ENCODE results near the gene FAM117A. TPM values are rescaled to one million over a fixed set of nuclear protein-coding genes. Genes with fewer than 3 reads are reported as not detected.

The FAM117A gene
- polyA plus RNA-seq, 1 experiment, result 3.9 TPM

- DNase-seq (ENCODE audit: low read depth), result no peak
- ChIA-PET CTCF (no interaction called here), POLR2A (no interaction called here)
- H3K27me3 ChIP-seq (ENCODE audit: control insufficient read depth, insufficient read depth, low read length), result no peaks in the 10 kb centered on the region
- no peak for TF ChIP-seq CTCF (IDR thresholded peaks at IDR 0.05; ENCODE audit: insufficient read depth, low read depth, low read length)
- no peak overlapping the region for H3K4me3 ChIP-seq (ENCODE audit: low read depth, low read length)
- no peaks in the 10 kb centered on the region for H3K36me3 ChIP-seq (ENCODE audit: control insufficient read depth, insufficient read depth, low read length)
Observed at GRCh38 chr17:49745175-49746139, 18.5 kb downstream of the FAM117A start.

GRCh38 chr17:49742166-49742638, 21.7 kb downstream of the FAM117A start:
- TF ChIP-seq CTCF (IDR thresholded peaks at IDR 0.05; ENCODE audit: insufficient read depth, low read depth, low read length), result no peak
- ChIA-PET CTCF (interaction anchor here (0.7 to 1.6 kb wide), 4 partner anchors 9 to 144 kb away, joined by 3 to 4 read pairs (median 3); no protein-coding TSS in a partner anchor), POLR2A (no interaction called here)
- H3K36me3 ChIP-seq (ENCODE audit: control insufficient read depth, insufficient read depth, low read length), result no peaks in the 10 kb centered on the region
- H3K27me3 ChIP-seq (ENCODE audit: control insufficient read depth, insufficient read depth, low read length), result no peaks in the 10 kb centered on the region; the same call in 1 of the 2 replicates
- H3K4me3 ChIP-seq (ENCODE audit: low read depth, low read length), result no peak overlapping the region
- no peak for DNase-seq (ENCODE audit: low read depth)

GRCh38 chr17:49741692-49742076, 22.2 kb downstream of the FAM117A start:
- POLR2A ChIA-PET, result no interaction called here
- no peak for TF ChIP-seq CTCF (IDR thresholded peaks at IDR 0.05; ENCODE audit: insufficient read depth, low read depth, low read length)
- CTCF ChIA-PET, result interaction anchor here (1.0 to 1.6 kb wide), 2 partner anchors 11 to 21 kb away, joined by 3 read pairs; no protein-coding TSS in a partner anchor
- DNase-seq (ENCODE audit: low read depth), result no peak
- H3K27me3 ChIP-seq (ENCODE audit: control insufficient read depth, insufficient read depth, low read length), result no peaks in the 10 kb centered on the region; the same call in 1 of the 2 replicates
- H3K36me3 ChIP-seq (ENCODE audit: control insufficient read depth, insufficient read depth, low read length), result no peaks in the 10 kb centered on the region
- H3K4me3 ChIP-seq (ENCODE audit: low read depth, low read length), result no peak overlapping the region

GRCh38 chr17:49741009-49741691, 22.8 kb downstream of the FAM117A start:
- no peak for TF ChIP-seq CTCF (IDR thresholded peaks at IDR 0.05; ENCODE audit: insufficient read depth, low read depth, low read length)
- ChIA-PET CTCF (no interaction called here), POLR2A (no interaction called here)
- H3K27me3 ChIP-seq (ENCODE audit: control insufficient read depth, insufficient read depth, low read length), result no peaks in the 10 kb centered on the region; the same call in 1 of the 2 replicates
- no peak overlapping the region for H3K4me3 ChIP-seq (ENCODE audit: low read depth, low read length)
- no peaks in the 10 kb centered on the region for H3K36me3 ChIP-seq (ENCODE audit: control insufficient read depth, insufficient read depth, low read length)
- DNase-seq (ENCODE audit: low read depth), result no peak
